HG03045 (cell line): ENCODE measurements around the gene TLCD5.

Experiments used
- ATAC-seq: cut with Tn5 transposase; IDR thresholded peaks from one replicate; pipeline ENCODE4 v1.9.1; 2021; ENCODE audit warnings: mild to moderate bottlenecking, moderate library complexity; ENCODE audit not compliant: unreplicated experiment

The TLCD5 gene

DNA sequence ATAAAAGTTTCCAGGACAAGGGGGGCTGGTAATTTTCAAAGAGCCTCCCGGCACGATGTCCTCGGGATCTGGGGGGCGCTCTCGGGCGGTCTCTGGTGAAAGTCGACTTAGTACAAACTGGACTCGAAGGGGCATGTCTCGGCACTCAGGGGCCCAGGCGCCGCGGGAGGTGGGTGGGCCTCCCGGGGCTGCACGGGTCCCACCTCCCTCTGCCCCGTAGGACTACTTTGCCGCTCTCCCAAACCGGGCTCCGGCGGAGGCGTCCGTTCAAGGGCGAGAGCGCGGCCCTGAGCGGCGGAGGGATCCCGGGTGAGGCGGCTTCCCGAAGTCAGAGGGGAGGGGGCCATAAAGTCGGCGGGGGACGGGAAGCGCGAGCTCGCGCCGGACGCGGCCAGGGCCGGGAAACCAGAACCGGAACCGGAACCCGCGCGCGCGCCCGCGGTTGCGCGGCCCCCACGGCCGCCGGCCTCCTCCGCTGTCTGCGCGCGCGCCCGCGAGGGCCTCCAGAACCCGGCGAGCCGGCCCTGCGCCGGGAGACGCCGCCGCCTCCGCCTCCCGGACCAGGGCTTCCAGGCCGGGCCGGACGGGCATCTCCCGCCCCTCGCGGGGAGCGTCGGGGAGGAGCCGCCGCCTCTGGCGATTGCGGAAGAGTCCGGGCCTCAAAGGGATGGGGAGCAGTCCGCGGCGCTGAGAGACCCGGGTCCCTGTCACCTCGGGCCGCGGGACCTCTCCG, 11.0 kb downstream of the TLCD5 start, which contains the start of gene ARHGEF12:
ARHGEF12 (plus strand) TSS at position 506 of the 733 bp plus-strand sequence. CDS start 831 bp downstream, outside the sequence.
- ATAC-seq = peak; percentile 75

DNA sequence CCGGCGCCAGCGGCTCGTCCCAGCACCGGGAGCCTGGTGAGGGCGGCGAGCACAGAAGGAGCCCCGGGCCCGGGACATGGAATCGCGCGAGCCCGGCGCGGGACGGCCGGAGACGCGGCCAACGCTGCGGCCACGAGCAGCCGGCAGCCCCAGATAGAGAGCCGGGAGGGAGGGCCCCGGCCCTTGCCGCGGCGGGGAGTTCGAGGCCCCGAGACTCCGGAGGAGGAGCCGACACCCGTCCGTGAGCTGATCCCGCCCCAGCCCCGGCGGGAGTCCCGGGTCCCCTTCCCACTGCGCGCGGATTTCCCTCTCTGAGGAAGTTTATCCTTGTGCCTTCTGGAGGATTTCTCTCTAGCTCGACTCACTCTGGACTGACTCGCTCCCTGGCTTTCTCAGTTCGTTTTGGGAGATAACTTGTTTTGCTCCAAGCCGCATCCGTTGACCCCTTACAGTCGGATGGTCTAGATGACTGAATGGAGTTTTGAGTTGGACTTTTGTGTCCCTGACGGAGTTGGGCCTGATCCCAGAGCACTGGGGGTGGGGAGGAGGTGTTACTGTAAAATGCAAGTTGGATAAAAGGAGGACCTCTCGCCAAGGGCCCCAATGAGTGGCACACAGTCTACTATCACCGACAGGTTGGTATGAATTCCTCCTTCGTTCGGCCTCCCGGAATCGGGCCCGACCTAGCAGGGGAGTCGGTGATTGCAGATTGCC, 11.7 kb downstream of the TLCD5 start:
- peak; percentile 44 for ATAC-seq

DNA sequence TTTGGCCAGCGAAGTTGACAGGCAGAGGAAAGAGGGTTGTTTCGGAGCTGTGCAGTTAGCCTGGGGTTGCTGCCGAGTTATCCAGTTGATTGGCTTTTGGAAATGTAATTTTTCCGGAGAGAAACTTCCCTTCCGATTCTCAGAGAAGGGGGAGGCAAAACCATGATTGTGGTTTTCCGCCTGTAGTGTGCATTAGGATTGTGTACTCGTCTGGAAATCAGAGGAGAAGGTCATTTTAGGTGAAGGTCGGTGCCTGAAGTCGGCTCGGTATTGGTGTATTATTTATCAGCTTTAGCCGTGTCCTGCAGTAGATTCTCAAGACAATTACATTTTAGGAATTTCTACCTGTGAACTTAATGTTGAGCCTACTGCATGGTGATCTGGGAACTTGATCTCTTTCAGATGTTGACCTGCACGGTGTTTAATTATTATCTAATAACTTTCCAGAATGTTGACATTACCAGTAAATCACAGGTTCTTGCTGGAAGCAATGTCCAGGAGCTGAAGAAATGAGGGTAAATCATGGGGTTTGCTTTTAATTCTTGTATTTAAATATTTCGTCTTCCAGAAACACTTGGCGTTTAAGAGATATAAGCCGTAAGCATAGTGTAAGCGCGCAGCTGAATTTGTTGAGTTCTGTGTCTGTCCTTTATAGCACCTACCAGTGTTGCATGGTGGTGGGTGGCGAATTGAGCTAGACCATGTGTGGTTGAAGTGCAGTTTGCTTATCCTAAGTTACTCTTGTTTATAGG, 12.4 kb downstream of the TLCD5 start:
- ATAC-seq = no peak

DNA sequence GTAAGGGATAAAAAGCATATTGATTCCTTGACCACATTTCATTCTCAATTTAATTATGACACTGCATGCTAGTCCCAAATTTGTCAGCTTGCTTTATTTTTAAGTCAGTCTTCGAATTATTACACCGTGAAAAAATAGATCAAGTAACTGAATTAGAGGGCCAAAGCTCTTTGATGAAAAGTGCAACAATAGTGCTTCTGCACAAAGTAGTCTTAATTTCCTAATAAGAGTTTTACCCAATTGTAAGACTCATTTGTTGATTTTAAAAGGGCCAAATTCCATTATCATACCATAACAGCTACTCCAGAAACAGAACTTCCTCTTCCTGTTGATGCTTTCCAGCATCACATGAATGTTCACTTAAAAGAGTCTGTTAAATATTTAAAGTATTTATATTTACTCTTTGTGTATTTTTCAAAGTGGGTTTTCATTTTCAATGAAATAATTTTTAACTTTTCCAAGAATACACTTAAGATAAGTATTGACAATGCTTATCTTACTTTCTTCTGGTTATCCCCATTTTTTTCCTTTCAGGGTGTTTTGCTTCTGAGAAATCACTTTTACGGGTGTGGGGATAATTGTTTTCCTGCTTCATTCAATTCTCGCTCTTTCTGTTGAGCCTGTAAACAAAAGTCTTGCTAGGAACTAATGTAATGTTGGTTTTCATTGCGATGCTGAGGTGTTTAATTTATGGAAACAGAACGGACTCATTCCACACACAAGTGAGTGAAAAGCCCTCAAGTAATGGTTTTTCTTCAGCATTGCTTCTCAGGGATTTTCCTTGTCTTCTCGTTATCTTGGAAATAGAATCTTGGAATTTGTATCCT, 13.2 kb downstream of the TLCD5 start:
- no peak for ATAC-seq

DNA sequence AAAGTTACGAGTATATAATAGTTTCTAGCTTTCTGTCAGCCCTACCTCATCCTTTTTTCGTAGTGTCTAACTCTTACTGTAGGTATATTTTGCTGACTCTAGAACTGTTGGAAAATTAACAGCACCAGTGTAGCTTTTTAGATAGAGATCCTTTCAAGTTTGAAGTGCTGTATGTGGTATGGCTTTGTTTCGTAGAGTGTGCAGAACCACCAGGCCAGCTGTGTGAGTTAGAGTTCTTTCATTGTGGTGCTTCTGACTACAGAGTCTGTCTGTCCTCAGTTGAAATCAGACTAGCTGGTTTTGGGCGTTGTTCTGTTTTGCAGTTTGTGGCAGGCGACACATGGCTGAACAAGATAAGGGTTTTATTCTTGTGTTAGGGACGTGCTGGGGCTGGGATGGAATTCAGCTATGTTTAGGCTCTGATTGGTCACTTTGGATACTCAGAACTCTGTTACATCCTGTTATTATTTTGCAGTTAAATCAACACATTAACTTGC, 14.3 kb downstream of the TLCD5 start:
- no peak for ATAC-seq

DNA sequence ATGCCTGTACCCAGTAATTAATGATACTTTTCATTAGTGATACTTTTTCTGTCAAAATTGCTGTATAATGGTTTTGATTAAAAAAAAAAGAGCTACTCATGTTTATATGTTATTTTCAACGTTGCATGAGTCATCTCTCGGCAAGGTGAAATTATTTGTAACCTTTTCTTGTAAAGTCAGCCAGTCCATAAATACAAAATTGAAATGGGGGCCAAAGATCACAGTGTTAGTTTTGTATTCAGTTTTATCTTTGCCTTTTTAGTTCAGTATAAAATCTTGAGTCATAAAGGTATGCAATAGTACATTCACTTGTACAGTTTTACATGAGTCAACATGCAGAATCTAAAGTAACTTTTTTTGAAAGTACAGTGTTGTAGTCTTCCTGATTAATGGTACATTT, 15.4 kb downstream of the TLCD5 start:
- no peak for ATAC-seq

DNA sequence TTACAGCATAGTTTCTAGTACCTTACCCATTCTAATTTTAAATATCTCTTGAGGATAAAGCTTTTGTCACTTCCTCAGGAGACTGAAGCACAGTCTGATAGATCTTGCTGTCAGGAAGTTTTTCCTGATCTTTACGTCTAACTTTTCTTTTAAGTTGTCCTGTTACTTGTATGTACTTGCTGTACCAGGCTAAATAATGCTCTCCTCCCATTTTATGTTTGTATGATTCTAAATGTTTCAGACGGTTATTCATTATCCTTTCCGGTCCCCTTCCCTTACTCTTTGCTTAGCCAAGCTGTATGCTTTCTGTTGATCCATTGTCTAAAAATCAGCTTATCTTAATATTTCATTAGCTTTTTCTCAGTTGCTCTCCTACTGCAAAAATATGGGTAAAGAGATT, 17.1 kb downstream of the TLCD5 start:
- ATAC-seq = no peak

DNA sequence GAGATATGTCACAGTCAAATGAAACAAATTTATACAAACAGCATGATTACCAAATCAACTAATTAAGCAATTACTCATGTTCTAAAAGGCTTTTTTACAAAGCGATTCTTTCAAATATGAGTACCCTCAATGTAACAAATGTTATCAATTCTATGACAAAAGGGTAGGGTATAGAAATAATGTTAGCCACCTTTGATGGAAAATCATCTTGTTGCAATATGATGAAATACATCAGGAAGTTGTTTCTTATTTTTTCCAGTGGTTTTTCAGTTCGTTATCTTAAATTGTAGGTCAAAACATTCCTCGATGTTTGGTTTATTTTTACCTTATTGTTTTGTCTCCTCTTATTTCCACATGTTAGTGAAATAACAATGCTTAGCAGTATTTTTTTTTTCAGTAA, 17.6 kb downstream of the TLCD5 start:
- no peak for ATAC-seq

DNA sequence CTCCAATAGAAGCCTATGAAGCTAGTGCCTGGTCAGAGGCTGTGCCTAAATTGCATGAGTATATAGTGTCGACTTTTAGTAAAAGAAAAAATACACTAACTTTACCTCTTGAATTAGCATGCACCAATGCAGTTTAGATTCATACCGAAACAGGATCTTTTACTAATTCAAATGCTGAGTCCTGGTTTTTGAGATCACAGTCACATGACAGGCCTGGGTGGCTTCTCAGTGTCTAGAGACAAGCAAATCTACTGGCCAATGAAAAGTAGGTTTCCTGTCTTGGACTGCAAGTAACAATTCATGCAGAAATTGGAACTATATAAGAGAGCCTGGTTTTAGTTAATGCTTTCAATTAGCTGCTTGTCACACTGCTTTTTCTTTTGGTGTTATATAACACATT, 18.3 kb downstream of the TLCD5 start:
- ATAC-seq = no peak

DNA sequence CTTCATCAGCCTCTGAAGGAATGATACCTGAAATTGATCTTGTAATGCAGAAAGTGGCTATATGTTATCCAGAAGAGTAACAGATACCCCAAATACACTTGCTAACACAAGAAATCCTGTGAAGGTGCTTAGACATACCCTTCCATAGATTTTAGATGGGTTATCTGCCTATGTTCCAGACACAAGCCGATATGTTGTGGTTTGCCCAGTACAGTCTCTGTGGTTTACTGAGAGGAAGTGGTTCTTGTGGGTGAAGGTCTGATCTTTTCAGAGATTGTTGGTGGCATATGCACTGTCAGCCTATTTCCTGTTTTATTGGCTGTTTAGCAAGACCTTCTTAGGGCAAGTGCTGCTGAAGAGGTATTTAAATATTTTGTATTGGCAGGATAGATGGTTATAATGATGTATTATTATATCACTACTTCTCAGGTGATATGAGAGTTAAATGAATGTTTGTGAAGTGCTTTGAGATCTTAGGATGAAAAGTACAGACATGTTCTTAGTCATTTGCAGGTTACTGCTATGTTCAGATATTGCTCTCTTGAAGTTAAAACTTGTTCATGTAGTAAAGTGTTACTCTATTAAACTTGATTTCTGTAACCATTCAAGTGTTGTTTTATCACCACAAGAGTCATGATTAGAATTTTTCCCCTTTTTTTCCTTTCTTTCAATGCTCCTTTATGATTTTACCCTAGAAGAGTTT, 19.4 kb downstream of the TLCD5 start:
- ATAC-seq = peak; percentile 82

DNA sequence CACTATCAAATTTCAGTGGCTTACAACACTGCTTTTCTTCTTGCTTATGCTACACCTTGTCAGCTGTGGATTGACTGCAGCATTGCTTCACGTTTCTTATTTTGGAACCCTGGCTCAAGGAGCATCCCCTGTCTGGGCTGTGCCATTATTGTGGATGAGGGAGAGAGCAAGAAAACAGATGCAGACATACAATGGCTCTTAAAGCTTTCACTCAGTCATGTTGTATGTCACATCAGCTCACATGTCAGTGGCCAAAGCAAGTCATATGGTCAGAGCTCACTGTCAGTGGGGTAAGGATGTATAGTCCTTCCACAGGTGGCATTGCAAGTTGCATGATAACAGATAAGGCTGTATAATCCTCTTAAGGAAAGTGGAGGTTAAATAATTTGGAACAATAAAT, 21.1 kb downstream of the TLCD5 start:
- no peak for ATAC-seq

DNA sequence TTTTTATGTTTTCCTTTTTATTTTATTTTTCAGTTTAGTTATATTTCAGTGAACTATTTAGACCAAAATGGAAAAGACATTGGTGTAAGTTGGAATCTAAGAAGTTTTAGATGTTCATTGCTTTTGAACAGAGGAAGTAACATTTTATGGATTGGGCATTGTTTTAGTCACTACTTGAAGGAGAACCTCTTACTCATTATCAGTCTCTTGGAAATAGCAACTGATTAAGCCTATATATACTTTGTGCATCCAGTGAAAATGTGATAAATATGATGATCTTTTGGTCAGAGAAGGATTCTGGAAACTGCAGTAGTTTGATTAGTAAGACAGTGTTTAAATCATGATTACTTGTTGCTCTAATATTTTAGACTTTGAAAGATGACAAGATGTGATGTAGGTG, 25.5 kb downstream of the TLCD5 start:
- ATAC-seq = no peak

DNA sequence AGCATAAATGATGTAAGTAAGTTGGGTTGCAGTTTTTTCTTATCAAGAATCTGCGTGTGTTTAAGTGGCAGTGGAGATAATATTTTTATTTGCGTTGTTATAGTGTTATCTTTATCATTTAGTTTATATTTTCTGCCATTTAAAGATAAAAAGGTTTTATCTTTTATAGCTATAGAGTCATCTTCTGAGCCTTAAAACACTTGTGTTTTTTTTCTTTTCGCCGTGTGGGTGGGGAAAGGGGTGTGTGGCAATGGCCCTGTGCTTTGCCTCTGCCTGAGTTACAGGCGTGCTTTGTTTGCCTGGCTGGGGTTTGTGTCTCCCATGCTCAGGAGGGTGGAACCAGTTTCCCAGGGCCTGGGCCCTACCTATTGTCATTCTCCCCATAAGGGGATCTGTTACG, 27.3 kb downstream of the TLCD5 start:
- no peak for ATAC-seq

DNA sequence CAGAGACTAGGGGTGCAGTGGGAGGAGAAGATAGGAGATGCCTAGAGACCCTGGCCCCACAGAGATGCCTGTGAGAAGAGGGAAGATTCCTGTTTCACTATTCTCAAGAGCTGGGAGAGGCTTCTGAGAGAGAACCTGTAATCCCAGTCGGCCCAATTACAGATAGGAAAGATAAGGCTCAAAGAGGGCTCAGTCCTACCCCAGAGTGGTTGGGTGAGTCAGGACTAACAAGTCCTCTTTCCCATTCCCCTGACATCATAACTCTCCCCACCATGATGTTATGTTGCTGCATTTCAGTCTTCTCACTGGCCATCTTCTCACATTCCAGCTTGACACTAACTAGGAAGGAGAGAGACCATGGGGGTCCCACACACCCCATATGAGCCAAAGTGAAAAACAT, 29.0 kb downstream of the TLCD5 start:
- ATAC-seq = no peak

DNA sequence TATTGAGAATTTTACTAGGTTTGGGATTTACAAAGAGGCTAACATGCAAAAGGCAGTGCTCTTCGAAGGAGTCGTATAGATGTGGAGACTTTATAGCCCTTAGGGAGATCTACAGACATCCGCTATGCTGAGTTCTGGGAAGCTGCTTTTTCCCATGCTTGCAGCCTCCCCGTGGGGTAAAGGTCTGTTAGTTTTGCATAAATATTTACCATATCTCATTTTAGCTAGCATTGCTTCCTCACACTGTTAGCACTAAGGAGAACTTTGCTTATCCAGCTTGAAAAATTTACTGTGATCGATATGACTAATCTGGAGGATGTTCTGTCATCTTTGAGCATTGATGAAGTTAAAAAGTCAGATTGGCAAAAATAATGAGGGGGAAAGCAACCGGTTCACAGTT, 29.7 kb downstream of the TLCD5 start:
- no peak for ATAC-seq

DNA sequence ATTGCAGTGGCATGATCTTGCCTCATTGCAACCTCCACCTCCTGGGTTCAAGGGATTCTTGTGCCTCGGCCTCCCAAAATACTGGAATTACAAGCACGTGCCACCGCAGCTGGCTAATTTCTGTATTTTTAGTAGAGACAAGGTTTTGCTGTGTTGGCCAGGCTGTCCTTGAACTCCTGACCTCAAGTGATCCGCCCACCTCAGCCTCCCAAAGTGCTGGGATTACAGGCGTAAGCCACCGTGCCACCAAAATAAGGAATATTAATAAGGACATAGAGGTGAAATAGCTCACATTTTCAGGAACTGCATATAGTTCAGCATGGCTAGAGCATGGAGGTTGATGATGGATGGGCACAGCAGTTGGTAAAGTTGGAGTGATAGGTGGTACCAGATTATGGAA, 32.5 kb downstream of the TLCD5 start:
- ATAC-seq = no peak

DNA sequence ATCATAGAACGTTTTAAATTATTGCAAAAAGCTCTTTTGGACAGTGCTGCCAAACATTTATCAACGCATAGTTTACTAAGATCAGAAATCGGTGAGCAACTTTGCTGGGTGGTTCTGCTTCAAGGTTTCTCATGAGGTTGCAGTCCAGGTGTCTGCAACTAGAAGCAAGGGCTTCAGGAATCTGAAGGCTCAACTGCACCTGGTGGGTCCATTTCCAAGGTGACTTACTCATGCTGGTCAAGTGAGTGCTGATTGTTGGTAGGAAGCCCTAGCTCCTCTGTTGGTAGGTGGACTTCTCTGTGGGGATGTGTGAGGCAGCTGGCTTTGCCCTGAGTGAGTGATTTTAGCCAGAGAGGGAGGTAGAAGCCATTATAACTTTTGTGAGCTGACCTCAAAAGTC, 33.6 kb downstream of the TLCD5 start:
- ATAC-seq = no peak

DNA sequence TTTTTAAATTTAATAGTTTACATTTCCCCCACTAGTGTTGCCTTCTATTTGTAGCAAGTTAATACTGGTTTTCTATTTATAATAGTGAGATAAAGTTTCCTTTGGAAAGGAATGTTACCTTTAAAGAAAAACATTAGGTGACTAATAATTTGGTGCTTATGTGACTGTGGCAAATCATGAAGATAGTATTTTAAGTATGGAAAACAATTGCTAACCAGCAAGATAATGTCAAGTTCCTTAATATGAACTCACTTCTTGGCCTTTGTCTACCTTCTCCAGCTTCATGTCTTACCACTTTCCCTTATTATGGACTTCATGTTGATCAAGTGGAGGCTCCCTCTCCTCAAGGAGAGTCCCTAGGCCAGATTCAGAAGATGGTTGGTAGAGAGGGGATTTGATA, 38.3 kb downstream of the TLCD5 start:
- no peak for ATAC-seq

DNA sequence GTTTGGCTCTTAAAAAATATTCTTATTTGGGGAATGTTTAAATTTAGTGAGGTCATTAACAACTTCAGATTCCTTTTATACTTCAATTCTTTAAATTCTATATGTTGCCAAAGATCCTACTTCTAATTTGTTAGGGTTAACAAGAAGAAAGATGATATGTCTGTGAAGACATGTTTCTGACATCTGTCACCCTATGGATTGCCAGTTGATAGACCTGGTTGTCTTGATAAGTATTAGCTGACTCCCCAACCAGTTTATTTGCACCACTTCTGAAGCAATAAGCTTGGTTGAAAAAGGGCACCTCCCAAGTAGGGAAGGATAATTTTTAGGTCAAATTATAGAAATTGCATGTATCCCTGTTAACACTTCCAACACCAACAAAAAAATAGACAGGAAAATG, 40.4 kb downstream of the TLCD5 start:
- no peak for ATAC-seq

DNA sequence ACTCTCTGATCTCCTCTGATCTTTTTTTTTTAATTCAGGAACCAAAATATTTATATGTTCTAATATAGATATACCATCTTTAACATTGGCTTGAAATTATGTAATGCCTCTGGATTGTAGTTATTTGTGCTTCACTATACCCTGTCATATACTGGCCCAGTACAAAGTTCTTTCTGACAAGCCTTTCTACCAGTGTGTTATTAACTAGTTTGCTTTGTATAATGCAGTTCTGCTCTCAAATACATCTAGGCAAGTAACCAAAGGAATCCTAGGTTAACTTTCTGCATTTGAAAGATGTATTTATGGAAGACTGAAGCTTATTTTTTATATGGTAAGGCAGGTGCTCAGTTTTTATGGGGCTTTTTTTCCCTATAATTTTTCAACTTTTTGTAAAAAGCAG, 47.2 kb downstream of the TLCD5 start:
- ATAC-seq = no peak
